ENCODE measurements around the gene PIP5K1C.
"Not testable (repeated sequence)": the region's sequence is repeated elsewhere in the genome, so short reads cannot be mapped to it uniquely, and the experiment has no call there.

Gene PIP5K1C

DNA sequence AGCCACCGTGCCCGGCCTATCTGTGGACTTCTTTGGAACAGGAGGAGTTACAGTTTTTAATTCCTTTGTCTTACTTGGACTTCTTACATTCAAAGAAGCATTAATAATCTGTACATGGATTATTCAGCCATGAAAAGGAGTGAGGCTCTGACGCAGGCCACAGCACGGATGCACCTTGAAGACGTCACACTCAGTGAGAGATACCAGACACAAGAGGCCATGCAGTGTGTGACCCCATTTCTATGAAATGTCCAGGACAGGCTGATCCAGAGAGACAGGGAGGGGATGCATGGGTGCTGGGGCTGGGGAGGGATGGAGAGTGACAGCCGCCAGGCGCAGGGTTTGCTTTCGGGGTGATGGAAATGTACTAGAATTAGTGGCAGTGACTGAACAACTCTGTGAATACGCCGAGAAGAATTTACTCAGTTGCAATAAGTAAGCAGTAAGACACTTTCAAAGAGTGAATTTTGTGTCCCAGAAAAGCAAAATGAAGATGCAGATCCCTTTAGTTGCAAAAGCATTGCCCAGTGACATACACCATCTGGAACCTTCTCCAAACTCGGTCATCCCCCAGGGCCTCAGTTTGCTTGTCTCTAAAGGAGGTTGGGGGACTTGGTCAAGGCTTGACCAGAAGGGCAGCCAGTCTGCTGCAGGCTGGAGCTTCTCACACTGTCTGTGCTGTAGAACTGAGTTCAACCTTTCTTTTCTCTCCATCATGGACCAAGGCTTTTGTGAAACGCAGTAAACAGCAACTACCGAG lies 25.3 kb downstream of the PIP5K1C start:
- DNase-seq (ENCODE audit: low read depth in 2 of 2), result no peak

DNA sequence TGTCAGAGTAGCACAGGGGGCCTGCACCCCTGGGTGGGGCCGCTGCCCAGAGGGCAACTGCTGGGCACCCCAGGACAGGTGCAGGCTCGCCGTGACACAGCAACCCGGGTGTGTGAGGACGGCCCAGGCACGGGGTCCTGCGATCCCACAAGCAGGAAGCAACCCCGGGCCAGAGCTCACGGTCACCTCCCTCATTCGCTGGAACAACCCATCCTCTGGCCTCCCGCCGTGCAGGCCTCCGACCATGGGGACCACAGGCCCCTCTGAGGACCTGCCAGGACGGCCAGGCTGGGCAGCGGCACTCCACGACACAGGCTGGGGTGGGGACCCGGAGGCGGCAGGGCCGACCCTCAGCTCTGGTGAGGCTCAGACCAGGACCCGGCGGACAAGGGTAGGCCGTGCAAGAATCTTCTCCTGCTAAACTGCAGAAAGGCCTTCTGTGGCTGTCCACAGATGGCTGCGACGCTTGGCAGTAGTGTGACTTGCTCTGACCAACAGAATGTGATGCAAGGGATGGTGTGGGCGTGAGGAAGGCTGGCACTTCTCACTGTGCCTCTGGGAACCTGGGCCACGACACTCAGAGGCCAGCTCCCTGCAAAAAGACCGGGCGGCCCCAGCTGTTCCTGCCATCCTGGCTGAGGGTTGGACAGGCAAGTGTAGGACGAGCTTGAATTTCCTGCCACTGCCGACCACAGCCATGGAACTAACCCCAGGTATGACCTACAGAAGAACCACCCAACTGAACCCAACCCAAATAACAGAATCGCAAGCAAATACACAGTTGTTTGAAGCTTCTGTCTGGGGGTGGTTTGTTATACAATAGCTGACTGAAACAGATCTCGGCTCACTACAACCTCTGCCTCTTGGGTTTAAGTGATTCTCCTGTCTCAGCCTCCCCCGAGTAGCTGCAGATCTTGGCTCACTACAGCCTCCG lies 26.5 kb downstream of the PIP5K1C start:
- no peak for DNase-seq (ENCODE audit: low read depth in 2 of 2)

DNA sequence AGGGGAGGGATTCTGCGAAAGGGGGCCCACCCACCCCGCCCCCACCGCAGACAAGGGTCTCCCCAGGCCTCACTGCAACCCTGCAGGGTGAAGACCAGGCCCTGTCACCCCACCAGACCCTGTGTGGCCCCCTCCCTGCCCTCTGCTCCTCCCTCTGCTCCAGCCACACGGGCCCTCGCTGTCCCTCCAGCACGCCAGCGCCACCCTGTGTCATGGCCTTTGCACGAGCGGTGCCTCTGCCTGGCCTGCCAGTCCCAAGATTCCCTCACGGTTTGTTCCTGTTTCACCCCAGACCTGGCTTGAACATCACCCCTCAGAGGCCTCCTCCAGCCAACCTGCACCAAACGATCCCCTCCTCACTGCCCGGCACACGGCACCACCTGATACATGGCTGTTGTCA lies 27.3 kb downstream of the PIP5K1C start:
- DNase-seq (ENCODE audit: low read depth in 2 of 2), result no peak

DNA sequence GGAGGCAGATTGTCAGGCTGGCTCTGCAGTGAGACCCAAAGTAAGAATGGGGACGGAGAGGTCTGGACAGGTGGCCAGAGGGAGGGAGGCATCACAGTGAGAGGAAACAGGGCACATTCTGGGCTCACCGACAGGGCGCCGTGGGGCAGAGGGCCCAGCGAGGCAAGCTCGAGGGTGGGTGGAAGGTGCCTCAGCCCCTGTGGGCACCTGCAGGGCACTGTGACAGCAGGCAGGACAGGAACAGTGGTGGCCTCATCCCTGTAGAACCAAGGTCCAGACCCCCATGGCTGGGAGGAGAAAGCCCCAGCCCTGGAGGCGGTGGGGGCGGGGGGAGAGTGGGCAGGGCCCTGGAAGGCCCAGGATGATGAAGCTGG lies 27.7 kb downstream of the PIP5K1C start:
- no peak for DNase-seq (ENCODE audit: low read depth in 2 of 2)

DNA sequence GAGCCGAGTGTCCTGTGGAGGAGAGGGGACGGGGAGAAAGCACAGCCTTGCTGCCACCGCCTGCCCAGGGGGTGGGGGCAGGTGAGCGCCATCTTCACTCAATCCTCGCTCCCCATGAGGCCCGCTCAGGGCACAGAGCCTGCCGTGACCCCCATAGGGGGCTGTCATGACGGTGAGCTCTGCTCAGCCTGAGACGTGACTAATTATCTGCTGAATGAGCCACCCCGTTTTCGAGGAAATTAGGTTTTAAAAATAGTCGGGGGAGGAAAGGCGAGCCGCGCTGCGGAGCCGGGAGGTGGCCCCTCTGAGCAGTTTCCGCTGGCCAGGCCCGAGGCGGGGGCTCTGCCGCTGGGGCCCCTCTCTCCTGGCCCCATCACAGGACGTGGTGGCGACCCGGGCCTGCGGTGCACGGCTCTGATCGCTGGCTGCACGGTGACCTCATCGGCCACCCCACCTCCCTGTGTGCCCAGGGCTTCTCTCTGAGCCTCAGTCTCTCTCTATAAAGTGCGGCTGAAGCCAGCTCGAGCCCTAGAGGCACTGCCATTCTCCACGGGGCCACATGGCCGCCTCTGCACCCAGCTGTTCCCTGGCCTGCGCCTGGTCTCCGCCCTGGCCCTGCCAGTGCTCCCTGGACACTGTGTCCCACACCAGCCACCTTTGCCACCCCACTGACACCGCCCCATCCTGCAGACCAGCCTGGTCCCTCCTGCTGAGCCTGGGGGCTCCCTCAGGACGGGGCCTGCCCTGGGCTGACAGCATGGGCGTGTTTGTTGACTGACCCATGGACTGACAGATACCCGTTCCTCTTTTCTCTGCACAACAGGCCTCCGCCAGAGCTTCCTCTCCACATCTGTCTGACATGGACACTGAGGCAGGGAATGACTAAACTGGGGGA lies 28.3 kb downstream of the PIP5K1C start:
- no peak for DNase-seq (ENCODE audit: low read depth in 2 of 2)

DNA sequence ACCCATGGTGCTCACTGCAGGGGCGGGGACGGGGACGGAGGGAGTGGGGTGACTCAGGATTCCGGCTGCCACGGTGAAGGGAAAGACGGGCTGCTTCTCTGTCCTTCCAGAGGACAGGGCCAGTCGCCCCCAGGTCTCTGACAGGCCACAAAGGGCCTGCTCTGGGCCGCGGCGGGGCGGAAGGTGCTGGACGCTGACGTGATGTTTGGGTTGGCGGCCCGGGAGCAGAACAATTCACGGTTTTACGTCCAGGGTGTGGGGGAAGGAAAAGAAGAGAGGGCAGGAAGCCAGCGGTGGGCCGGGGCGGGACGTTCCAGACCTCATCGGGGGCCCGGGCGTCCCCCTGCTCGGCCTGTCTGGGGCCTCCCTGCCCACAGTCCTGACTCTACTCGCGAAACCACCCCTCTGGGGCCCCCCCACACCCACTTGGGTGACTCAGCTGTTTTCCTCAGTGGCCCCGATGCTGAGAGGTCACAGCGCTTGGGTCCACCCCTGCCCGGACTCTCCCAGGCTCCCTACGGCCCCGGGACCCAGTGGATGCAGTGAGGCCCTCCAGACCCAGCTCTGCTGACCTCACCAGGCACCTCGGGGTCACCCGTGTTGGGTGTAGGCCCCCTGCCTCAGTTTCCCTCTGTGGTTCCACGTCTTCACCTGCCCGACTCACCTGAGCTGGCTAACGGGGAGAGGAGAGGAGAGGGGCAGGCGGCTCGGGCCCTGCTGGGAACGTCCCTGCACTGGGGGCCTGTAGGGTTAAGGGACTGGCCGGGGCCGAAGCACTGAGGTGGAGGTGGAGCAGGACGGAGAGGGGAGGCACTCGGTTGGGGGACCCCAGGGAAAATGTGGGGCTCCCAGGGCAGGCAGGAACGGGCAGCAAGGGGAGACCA lies 29.2 kb downstream of the PIP5K1C start:
- DNase-seq (ENCODE audit: low read depth in 2 of 2), result no peak

DNA sequence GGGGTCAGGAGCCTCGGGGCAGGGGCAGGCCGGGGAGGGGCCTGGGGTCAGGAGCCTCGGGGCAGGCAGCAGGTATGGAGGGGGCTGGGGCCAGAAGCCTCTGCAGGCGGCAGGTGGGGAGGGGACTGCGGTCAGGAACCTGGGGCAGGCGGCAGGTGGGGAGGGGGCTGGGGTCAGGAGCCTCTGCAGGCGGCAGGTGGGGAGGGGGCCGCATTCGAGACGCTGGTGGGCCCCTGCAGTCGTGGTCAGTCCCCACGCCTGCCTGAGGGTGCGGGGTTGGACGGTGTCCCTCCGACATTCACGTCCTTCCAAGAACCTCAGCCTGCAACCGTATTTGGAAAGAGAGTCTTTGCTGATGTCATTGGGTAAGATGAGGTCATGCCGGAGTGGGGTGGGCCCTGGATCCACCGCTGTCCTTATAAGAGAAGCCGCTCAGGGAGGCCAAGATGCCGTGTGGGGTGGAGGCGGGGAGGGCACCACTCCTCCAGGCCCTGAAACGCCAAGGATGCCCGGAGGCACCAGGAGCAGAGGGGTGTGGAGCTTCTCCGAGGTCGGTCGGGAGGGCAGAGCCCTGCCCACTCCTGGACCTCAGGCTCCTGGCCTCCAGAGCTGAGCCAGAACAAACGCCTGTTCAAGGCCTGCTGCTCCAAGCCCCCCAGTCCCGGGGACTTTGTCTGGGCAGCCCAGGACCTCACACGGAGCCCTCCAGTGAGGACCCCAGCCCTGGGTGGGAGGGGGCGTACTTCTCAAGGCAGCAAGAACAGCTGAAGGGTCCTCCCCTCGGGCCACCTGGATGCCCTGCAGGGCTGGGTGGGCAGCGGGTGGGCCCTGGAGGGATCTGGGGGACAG lies 30.1 kb downstream of the PIP5K1C start:
- peak; percentile 34 to 35 for DNase-seq (ENCODE audit: low read depth in 2 of 2)

DNA sequence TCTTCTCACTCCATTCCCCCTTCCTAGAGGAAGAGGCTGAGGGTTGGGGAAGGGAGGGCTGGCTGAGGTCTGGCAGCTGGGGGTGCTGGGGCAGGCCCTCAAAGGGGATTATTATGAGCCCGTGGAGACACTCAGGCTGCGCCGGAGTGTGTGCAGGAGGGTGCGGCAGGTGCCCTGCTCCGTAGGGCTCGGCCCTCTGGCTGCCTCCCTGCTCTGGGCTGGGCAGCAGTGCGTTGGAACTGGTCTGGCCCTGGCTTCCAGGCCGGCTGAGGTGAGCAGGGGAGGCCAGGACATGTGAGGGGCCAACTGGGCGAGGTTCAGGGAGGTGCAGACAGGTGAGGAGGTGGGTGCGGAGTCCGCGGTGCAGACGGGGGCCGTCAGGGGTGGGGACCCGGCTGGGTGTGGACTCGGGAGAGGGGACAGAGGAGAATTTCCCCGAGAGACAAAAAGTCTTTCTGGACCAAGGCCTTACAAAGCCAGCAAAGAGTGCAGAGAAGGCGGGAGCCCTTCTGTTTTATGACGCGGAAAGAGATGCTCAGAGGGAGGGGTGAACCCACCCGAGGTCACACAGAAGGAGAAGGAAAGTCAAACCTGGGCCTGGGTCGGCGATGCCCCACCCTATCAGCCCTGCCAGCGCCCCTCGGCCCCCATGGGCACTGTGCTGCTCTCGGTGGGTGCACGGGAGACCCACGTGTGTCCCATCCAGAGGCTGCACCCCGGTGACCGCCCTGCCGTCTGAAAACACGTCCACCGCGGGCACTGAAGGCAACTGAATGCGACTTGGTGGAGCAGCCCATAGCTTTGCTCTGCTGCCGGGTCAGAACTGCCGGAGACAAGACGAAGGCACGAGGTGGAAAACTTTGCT lies 31.0 kb downstream of the PIP5K1C start:
- no peak for DNase-seq (ENCODE audit: low read depth in 2 of 2)

DNA sequence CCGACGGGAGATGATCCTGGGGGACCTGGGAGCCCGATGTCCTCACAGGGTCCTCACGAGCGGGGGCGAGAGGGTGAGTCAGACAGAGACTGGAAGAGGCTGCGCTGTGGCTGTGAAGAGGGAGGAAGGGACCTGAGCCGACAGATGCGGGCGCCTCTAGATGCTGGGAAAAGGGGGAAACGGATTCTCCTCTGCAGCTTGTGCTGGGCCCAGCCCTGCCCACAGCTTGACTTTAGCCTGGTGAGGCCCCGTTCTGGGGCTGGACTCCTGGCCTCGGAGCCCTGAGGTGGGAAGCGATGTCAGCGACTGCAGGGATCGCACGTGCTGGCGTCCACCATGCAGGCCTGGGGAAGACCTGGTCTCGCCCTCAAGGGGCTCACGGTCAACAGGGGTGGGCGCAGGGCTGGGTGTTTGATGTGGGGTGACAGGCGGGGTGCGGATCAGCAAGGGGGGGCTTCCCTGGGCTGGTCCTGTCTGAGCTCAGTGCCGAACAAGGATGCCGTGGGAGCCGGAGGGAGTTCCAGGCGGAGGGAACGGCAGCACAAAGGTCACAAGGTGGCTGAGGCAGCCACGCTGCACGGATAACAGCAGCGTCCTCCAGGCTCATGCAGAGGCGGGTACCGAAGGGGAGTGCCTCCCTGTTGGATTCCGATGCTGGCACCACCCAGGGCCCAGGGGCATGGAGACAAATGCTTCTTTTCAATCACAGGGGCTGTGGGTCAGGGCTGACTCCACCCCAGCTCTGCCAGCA lies 31.8 kb downstream of the PIP5K1C start:
- no peak for DNase-seq (ENCODE audit: low read depth in 2 of 2)

DNA sequence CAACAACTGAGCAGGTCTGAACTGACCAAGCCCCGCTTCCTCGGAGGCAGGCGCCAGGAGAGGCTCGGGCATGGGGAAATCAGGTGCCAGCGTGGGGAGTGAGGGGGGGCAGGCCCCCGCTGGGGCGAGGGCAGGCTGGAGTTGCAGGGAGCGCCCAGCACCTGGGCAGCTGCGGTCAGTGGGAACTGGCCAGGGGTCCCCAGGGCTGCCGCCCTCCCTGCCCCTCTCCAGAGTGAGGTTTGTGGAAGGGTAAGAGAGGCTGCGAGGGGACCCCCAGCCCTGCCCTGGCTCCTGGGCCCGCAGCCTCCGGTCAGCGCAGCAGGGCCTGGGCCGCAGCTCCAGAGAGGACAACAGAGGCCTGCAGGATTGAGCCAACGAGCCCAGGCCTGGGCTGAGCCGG lies 32.5 kb downstream of the PIP5K1C start:
- no peak for DNase-seq (ENCODE audit: low read depth in 2 of 2)

DNA sequence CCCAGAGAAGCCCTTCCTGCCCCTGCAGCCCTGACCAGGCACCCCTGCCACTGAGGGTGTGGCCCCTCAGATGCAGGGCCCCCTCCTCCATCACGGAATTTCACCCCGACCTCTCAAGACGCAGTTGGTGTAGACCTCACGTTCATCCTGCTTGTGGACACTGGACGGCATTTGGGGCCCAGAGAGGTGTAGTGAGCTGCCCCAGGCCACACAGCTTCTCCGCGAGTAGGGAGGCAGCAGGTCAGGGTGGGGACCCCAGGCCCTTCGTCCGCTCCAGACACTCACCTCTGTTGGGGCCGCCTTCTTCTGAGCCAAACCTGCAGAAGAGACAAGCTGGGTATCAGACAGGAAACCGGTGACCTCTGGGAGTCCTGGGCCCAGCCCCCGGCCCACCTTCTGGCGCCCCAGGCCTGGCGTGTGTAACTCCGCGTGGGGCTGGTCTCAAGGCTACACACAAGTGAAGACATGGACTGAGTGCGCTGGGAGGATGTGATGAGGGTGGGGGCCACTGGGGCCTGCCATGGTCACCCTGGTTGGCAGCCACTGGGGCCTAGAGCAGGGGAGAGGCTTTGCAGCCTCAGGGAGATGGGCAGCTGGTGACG lies 33.1 kb downstream of the PIP5K1C start:
- DNase-seq (ENCODE audit: low read depth in 2 of 2), result no peak

DNA sequence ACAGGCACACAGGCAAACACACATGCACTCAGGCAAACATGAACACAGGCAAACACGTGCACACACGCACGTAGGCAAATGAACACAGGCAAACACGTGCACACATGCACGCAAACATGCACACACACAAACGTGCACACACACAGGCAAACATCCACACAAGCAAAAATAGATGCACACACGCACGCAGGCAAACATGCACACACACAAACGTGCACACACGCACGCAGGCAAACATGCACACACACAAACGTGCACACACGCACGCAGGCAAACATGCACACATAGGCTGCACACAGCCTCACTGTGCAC lies 33.8 kb downstream of the PIP5K1C start:
- DNase-seq (ENCODE audit: low read depth in 2 of 2), result not testable (repeated sequence)

DNA sequence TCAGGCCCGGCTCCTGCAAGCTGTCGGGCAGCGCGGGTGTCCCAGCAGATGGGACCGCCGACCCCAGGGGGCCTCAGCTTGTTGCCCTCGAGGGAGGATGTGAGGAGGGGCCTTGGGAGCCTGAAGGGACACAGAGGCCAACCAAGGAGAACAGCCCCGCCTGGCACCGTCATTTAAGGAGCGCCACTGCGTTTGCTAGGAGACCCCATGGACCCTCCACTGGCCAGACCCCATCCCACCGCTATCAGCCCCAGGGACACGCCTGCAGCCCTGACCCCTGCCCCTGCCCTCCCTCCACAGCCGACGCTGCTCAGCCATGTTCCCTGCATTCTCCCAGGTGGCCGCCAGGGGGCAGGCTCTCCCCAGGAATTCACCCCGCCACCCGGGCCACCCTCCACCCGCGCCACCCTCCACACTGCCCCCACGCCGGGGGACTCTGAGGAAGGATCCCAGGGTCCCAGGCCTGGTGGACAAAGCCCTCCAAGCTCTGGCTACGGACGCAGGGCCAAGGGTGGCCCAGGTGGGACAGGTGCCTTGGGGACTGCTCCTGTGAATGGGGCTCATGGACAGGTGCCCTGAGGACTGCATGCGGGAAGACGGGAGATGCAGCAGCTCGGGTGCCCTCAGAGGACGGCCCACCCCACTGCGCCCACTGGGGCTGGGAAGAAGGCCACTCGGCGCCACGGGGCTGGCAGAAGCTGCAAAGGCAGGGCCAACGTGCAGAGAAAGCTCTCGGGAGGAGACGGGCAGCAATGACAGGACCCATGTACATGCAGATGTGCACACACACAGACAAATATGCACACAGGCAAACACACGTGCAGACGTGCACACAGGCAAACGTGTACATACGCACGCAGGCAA lies 34.4 kb downstream of the PIP5K1C start:
- DNase-seq (ENCODE audit: low read depth in 2 of 2), result no peak

DNA sequence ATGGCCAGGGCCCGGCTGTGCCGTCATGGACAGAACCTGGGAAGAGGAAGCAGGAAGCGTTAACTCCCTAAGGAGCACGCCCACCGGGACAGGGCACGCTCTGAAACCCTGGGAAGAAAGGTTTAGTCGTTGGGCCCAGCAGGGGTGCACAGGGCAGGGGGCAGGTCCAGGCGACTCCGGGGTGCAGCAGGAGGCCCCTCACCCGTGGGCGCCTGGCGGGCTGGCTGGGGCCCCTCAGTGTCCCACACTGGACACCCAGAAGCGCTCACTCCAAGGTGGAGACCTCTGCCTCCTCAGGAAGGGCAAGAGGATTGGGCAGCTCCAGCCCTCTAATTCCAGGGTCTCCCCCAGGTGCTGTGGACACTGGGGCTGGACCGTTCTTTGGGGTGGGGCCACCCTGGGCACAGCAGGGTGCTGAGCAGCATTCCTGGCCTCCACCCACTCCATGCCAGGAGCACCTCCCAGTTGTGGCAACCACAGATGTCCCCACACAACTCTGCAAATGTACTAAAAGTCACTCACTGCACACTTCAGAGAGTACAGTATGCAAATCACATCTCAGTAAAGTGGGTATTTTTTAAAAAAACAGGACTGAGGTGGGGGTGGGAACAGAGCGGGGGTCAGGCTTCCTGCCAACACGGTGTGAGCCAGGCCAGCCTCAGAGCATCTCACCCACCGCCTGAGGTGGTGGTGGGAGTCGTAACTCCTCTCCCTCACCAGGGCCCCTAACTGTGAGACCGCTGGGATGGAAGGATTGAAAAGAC lies 35.2 kb downstream of the PIP5K1C start:
- DNase-seq (ENCODE audit: low read depth in 2 of 2), result no peak

DNA sequence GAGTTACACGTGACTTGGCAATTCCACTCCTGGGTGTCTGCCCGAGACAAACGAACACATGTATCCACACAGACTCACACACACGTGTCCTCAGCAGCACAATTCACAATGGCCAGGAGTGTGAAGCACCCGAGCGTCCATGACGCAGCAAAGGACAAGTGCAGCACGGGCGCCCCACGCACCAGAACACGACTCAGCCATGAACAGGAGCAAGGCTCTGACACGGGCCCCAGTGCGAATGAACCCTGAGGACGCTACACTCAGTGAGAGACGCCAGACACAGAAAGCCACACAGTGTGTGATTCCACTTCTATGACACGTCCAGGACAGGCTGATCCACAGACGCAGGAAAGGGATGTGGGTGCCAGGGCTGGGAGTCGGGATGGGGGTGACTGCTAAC lies 36.4 kb downstream of the PIP5K1C start:
- DNase-seq (ENCODE audit: low read depth in 2 of 2), result no peak

Data from fibroblast of skin of left biceps (primary cell).